Epidermal melanocyte (primary cell): ENCODE data around the gene MRTFA.
"Not testable (repeated sequence)": the region's sequence is repeated elsewhere in the genome, so short reads cannot be mapped to it uniquely, and the experiment has no call there.

Experiments used
- DNase-seq: peaks from one replicate; pipeline ENCODE4 v3.0.0; 2011; ENCODE audit warnings: low spot score; ENCODE audit not compliant: insufficient read length

The MRTFA gene

DNA sequence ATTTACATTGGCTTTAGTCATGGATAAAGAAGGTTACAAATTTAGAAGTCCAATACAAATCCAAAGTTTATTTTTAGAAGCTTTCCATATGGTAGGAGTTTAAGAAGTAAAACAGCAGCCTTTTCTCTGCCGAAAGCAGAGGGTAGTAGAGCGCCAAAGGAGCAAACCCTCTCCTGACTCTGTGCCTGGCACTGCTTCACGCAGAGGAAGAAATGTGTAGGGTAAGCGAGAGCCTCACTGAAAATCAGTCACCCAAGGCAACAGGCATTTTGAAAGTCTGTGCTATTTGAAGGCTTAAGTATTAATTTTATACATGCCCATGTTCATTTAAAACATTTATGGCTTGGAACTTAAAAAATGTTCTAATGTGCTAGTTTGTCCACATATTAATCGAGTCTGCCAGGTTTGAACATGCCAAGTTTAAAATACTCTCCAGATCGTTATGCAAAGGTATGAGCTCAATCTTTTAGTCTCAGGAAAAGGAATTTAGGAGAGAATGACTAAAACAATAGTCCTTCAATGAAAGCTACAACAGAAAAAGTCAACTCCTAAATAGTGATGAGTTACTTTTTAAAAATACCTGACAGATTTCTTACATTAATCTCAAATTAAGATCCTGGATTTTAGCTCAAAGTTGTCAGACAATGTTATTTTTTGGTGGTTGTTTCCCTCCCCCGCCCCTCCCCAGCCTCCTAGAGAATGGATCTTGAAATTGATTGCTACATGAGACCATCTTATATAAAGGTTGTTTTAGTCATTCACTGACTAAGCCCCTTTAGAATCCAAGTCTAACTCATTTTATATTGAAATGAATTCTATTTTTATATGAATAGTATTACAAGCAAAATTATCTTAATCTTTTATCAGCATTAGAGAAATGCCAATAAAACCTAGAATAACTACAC, 38.7 kb downstream of the MRTFA start:
- no peak for DNase-seq

DNA sequence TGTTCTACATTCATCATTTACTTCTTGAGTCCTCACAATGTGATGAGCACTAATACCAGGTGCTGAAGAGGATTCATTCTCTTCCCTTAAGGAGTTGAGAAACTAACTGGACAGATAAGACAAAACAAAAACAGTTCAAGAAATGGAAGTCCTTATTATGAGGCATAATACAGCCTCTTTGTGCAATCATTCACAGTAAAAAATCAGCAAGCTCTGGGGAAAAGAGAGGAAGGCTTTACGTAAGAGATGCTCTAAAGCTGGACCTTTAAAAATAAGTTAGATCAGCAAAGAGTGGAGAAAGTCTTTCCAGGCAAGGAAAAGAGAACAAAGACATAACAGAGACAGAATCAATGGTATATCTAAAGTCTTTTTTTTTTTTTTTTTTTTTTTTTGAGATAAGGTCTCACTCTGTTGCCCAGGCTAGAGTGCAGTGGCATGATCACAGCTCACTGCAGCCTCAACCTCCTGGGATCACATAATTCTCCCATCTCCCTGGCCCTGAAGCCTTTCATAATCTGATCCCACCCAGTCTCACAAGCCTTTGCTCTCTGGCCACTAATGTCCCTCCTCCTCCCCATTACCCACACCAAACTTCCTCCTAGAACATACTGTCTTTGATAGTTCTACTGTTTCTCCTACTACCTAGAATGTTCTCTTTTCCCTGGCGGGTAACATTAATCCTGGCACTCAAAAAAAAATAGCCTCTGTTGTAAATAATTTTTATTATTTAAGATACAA, 40.9 kb downstream of the MRTFA start:
- no peak for DNase-seq

DNA sequence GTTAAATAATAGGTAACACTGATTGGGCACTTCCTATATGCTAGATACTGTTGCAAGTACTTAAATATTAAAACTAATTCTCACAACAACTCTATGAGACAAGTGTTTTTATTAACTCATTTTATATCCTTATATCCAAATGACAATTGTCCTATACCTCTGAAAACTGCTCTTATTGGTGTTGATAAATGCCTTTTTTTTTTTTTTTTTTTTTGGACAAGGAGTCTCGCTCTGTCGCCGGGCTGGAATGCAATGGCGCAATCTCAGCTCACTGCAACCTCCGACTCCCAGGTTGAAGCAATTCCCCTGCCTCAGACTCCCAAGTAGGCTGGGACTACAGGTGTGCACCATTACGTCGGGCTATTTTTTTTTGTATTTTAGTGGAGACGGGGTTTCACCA, 41.6 kb downstream of the MRTFA start:
- no peak for DNase-seq

DNA sequence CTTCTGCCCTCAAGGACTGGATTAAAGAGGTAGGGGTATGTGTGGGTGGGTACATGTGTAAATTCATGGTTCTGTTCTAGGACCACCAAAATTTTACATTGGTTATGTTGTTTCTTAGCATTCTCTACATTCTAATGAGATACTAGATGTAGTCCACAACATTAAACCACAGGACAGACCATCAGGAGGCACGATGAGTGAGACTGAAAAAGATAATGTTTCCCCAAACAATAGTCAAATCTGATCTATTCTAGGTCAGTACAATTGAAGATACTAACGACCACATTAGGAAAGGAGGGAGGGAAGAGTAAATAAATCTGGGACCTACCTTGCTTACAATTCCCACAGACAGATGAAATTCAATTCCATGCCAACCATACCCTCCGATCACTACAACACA, 42.2 kb downstream of the MRTFA start:
- DNase-seq: no peak

DNA sequence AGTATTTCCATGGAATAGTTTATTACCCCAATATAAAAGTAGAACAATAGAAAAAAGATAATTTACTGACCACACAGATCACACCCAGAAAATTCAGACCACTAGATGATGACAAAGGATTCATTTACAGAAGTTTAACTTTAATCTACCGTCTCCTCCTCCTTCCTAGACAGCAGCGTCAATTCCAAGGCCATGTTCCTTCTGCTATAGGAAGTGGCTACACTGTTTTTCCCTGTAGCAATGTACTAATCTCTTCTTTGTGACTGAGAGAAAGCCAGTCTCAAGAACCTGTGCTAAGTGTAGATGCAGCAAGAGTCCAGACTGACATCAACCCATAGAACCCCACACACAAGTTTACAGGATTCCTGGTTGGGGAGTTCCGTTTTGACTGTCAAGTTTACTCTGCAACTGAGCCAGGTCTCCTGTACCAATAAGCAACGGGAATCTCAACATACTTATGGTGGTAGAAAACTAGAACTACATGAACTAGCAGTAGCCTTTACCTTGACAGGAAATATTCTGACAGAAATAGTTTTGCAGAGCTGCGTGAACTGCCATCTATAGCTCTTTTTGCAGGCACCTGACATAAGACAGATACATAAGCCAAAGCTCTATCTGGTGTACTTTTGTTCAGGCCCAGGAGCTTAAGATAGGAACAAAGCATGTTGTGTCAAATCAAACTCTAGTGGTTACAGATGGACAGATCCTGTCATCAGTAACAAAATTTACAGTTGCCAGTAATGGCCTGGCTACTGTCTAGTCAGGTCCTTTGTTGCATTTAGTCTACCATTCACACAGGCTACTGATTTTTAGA, 42.9 kb downstream of the MRTFA start:
- DNase-seq: no peak

DNA sequence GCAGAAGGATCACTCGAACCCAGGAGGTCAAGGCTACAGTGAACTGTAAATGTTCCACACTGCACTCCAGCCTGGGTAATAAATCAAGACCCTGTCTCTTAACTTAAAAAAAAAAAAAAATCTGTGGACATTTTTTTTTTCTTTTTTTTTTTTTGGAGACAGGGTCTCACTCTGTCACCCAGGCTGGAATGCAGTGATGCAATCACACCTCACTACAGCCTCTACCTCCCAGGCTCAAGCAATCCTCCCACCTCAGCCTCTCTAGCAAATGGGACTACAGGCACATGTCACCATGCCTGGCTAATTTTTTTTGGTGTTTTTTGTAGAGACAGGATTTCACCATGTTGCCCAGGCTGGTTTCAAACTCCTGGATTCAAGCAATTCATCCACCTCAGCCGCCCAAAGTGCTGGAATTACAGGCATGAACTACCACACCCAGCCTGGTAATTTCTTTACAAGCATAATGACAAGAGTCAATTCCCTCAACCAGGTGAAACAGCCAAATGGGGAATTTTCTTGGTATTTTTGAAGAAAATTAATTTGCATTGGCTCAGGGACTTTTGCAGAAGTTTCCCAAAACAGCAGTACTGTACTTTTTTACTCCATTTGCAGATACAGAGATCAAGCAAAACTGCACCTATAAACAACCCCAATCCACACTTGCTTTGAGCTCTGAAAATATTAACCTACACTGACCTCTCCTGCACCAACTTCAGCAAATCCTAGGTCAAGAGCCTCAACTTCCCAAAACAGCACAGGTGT, 44.0 kb downstream of the MRTFA start:
- no peak for DNase-seq

DNA sequence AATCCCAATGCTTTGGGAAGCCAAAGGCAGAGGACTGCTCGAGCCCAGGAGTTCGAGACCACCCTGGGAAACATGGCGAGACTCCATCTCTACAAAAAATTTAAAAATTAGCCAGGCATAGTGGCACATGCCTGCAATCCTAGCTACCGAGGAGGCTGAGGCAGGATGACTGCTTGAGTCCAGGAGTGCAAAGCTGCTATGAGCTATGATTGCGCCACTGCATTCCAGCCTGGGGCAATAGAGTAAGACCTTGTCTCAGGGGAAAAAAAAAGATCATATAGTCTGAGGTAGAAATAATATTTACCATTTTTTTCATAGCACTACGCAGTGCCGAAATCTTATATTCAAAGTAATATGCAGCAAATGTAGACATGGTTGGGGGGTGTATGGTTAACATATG, 47.8 kb downstream of the MRTFA start:
- DNase-seq: no peak

DNA sequence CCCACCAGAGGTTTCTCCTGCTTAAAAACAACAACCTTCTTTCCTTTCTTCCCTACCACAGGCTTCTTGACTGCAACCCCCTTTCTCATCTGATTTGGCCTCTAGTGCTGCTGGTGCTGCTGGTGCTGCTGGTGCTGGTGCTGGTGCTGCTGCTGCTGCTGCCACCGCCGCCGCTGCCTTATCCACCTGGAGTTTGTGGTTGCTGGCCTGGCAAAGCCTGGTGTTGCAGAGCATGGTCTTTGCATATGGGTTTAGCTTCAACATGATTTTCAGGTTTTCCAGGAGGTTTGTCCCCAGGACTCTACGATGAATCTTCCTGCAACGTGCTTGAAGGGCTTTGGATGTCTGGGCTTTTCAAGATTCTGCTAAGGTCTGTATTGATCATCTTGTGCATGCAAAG, 49.7 kb downstream of the MRTFA start:
- no peak for DNase-seq

DNA sequence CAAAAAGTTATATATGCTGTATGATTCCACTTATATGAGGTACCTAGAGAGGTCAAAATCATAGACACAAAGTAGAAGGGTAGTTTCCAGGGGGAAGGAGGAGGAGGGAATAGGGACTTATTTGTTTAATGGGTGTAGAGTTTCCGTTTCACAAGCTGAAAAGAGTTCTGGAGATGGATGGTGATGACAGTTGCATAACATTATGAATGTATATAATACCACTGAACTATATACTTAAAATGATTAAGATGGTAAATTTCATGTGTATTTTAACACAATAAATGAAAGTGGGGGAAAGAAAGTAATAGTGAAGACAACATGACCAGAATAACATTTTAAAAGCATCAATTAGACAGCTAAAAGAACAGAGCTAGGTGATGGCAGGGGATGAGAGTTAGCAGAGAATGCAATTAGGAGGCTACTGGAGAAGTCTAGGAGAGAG, 51.2 kb downstream of the MRTFA start:
- no peak for DNase-seq

DNA sequence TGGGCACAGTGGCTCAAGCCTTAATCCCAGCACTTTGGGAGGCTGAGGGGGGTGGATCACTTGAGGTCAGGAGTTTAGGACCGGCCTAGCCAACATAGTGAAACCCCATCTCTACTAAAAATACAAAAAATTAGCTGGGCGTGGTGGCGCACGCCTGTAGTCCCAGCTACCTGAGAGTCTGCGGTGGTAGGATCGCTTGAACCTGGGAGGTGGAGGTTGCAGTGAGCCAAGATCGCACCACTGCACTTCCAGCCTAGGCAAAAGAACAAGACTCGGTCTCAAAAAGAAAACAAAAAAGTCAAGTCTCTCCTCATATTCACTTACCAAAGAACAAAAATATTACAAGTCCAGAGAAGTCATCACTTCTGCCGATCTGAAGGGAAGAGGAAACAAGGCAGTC, 51.8 kb downstream of the MRTFA start:
- DNase-seq: not testable (repeated sequence)

DNA sequence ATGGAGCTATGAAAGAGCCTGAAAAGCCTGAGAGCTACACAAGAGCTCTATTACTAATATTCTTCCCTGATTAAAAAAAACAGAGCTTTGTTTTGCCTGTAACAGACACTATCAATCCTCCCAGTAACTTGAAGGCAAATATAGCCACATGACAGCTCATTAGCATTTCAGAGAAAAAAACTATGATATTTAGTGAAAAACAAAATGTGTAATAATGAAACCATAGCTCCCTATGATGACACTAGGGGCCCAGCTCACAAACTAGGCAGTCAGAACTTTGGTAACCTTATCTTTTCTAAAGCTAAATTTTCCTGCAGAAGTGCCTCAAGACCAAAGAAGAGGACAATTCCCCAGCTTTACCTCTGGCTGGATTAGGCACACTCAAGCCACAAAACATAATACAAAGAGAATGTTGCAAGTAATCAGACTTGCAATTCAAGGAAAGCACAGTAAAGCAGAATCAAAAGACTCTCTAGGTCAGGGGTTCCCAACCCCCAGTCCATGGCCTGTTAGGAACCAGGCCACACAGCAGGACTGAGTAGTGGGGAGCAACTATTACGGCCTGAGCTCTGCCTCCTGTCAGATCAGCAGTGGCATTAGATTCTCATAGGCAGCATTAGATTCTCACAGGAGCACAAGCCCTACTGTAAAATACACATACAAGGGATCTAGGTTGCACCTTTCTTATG, 53.3 kb downstream of the MRTFA start:
- DNase-seq: peak; percentile 44

DNA sequence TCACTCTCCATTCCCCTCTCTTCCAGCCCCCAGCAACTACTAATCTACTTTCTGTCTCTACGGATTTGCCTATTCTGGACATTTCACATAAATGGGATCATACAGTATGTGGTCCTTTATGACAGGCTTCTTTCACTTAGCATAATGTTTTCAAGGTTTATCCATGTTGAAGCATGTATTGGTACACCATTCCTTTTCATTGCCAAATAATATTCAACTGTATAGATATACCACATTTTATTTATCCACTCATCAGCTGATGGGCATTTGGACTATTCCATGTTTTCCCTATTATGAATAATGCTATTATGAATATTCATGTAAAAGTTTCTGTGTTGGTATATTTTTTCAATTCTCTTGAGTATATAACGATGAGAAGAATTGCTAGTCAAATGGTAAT, 54.5 kb downstream of the MRTFA start:
- no peak for DNase-seq

DNA sequence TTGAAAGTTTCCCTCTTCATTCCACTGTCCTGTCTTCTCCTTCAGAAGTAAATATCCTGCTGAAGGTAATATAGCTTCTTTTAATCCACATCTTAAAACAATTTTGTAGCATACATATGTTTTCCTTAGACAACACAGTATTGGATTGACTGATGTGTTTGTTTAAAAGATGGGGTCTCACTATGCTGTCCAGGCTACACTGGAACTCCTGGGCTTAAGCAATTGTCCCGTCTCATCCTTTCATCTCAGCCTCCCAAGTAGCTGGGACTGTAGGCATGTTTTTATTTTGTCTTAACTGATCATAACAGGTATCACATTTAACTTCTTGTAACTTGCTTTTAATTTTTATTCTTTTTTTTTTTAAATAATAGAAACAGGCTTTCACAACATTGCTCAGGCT, 55.9 kb downstream of the MRTFA start:
- no peak for DNase-seq

DNA sequence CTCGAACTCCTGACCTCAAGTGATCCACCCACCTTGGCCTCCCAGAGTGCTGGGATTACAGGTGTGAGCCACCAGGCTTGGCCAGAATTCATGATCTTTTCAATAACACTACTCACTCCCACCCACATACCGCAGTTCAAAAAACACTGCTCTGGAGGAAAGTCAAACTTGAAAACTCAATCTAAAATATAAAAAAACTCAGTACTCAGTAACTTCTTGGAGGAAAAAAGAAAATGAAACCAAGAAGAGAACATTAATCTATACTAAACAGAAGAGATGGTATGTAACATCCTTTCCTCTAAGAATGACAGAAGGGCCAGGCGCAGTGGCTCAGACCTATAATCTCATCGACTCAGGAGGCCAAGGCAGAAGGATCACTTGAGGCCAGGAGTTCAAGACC, 58.3 kb downstream of the MRTFA start:
- DNase-seq: no peak

DNA sequence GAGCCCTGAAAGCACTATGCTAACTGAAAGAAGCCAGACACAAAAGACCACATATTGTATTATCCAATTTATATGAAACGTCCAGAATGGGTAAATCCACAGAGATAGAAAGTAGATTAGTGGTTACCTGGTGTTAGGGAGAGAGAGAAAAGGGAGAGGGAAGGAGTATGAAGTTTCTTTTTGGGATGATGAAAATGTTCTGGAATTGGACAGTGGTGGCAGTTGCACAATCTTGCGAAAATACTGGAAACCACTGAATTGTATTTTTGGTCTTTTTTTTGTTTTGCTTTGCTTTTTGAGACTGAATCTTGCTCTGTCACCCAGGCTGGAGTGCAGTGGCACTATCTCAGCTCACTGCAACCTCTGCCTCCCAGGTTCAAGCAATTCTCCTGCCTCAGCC, 63.5 kb downstream of the MRTFA start:
- DNase-seq: no peak

DNA sequence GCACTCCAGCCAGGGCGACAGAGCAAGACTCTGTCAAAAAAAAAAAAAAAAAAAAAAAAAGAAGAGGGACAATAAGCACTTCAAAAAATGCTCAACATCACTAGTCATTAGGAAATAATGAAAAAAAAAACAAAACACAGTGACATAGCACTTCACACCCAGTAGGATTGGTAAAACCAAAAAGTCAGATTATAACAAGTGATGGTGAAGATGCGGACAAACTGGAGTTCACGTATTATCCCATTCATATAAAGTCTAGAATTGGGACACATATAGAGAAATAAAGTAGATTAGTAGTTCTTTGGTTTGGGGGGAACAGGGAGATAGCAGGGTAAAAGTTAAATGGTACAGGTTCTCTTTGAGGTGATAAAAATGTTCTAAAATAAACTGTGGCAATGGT, 64.6 kb downstream of the MRTFA start:
- DNase-seq: no peak

DNA sequence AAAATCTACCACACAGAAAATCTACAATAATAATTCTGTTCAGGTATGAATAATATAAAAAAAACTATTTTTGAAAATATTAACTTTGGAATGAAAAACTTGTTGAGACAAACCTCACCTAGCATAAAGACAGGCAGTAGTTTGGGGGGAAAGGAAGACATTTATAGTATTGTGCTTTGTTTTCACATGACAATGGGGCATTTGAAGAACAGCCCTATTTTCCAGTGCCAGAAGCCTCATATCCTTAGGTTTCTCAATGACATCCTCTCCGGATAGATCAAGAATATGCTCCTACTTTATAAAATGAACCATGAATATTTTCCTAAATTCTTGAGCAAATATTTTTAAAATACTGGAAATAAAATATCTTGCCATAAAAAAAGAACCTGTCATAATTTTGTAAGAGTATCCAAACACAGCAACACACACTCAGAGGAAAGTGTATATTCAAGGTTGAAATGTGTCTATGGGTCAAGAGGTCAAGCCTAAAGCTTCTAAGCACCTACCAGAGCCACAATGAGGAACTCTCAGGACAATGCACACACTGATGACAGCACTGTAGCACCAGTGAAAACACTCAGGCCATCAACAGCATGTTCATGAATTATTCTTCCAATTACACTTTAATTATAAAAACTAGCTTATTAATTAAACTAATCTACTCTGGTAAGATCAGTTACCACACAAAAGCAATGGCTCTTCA, 68.7 kb downstream of the MRTFA start:
- DNase-seq: no peak

DNA sequence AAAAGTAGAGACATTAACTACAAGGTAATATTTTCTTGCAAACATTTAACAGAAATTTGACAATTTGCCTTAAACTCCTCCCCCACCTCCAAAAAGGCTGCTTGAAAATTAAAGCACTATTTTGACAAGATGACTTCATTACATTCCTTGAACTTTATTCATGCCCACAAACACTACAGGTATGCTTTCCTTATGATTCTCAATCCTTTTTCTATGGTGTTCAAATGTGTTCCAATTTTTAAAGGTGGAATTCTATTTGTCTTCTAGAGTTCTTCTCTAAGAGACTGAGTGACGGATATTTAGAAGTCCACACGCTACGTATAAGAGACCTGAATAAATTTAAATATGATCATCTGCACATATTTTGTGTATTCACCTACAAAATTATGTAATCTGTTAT, 69.4 kb downstream of the MRTFA start:
- no peak for DNase-seq

DNA sequence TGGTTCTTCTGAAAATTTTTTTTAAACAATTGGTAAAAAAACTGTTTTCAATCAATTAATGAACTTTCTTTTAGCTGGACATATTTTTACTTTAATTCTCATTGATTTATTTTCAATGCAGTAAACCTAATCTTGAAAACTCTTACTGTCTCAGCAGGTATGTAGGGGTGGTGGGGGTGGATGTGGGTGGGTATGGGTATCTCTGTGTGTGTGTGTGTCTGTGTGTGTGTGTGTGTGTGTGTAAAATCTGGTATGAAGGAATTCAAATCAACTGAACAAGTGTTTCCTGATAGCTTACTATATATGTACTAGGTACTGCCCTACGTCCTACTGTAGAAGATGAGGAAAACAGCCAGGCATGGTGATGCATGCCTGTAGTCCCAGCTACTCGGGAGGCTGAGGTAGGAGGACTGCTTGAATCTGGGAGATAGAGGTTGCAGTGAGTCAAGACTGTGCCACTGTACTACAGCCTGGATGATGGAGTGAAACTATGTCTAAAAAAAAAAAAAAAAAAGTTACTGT, 75.5 kb downstream of the MRTFA start:
- DNase-seq: no peak

DNA sequence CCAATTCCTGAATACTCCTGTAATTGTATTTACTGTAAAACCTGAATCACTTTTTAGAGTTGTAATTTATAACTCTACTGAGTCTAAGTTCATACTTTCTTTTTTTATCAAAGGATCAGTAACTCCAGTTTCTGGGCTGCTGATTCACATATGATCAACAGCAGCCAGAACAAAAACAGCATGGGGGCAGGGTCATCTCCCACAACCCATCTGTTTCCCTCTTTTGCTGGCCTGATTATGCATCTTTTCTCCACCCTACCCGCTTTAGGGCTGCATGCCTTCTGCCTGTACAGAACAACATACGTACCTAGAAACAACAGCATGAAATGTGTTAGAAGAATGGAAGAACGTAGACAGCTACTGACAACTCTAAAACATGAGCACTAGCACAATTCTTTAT, 76.0 kb downstream of the MRTFA start:
- DNase-seq: no peak
